Ovary (tissue), 9 donors: Measurements from ENCODE around the gene NDUFA8. TPM values are rescaled to one million over a fixed set of nuclear protein-coding genes. Genes with fewer than 3 reads are reported as not detected.

Source experiments
- DNase-seq, 5 donors: peaks; one replicate each; pipeline ENCODE4 v3.0.0-alpha.2; 2019 to 2020
- H3K27ac ChIP-seq, 2 donors: fragments of 200-600 bp; one replicate each; pipeline versions ENCODE4 v1.5.1 to v1.8.0; 2019 to 2022
- H3K27me3 ChIP-seq: fragments of 200-600 bp; one replicate; pipeline ENCODE4 v1.8.0; 2022
- H3K36me3 ChIP-seq: fragments of 200-600 bp; sonication (generic); one replicate; pipeline ENCODE4 v1.5.1; 2019
- H3K4me1 ChIP-seq: one replicate; pipeline ENCODE4 v1.8.1; 2013; ENCODE audit warnings: mild to moderate bottlenecking, moderate library complexity; ENCODE audit not compliant: insufficient read depth
- H3K4me3 ChIP-seq: fragments of 200-600 bp; sonication (generic); one replicate; pipeline ENCODE4 v1.5.1; 2017
- H3K9me3 ChIP-seq, 2 donors: fragments of 200-600 bp in 1 of 2; sonication (generic) in 1 of 2; one replicate each; pipeline versions ENCODE4 v1.5.1 to v1.8.1; 2013 to 2019; ENCODE audit warnings: mild to moderate bottlenecking in 1 of 2, moderate library complexity in 1 of 2
- EP300 ChIP-seq: sonication (generic); formaldehyde crosslinking; IDR thresholded peaks from one replicate; pipeline ENCODE4 v1.6.1; 2017; ENCODE audit warnings: antibody characterized with exemption
- POLR2A ChIP-seq: fragments of 450-650 bp; IDR thresholded peaks from one replicate; pipeline ENCODE4 v1.6.1; 2017; ENCODE audit warnings: antibody characterized with exemption, mild to moderate bottlenecking, moderate library complexity
- WGBS, 3 donors: extraction: QIAGEN DNeasy Blood & Tissue Kit in 1 of 3; methylation state at CpG; one replicate each; pipeline versions ENCODE4 v1.1.5 to v1.1.7; 2013 to 2017; 5-methylcytosine and 5-hydroxymethylcytosine counted together
- intact Hi-C, 4 donors: fragments of 100-400 bp; cut with DNase I; formaldehyde crosslinking; loops; one replicate each; pipeline versions ENCODE4 v1.11.0 to v1.15.1; 2022 to 2023
- polyA plus RNA-seq, 2 donors: library from polyadenylated mRNA; stranded (reverse); fragments of 200-250 nt in 1 of 2; fragments of 350-450 nt in 1 of 2; fragmentation: Illumina TruSeq in 1 of 2; extraction: RNeasy Lipid Tissue Mini Kit (QIAGEN cat#74804) in 1 of 2; gene quantifications; one replicate each; pipeline ENCODE4 v1.2.3, GENCODE V29; 2013 to 2014
- total RNA-seq, 7 donors: library from RNA; depleted of rRNA in 2 of 7; stranded (reverse); fragments of >200 nt in 2 of 7; fragmentation: NEBNext Ultra II Directional in 3 of 7; extraction: Animal tissue kit (Norgen Biotek cat#: 25700) in 3 of 7; gene quantifications; one replicate each; pipeline versions ENCODE4 v1.1.0 to v1.2.4, GENCODE V29; 2016 to 2023
- TF ChIP-seq, protein P1 (sequence below), 3 donors: fragments of 450-650 bp in 2 of 3; fragments of 200-600 bp in 1 of 3; IDR thresholded peaks; one replicate each; pipeline versions ENCODE4 v1.5.1 to v1.8.0; 2016 to 2022; ENCODE audit warnings: antibody characterized with exemption in 3 of 3, mild to moderate bottlenecking in 1 of 3
- donor health status: DM: no; HTN: no; CAD: no; lungs with moderate emphysema.
- donor health status: DM: no; HTN: no; CAD: no.
- donor health status: Bipolar disorder and iron deficiency.
- donor health status: DM: yes; HTN: yes; CAD: no.
- donor health status: DM: no; HTN: no; CAD: no.
- donor health status: DM: yes; HTN: yes; CAD: no.

Gene NDUFA8
- total and polyA plus RNA-seq, 9 donors, result 17.2 to 88.0 (median 32.6) TPM

- DNase-seq, result no peak
- H3K27ac ChIP-seq, result no peak overlapping the region
- TF ChIP-seq, protein P1, sequence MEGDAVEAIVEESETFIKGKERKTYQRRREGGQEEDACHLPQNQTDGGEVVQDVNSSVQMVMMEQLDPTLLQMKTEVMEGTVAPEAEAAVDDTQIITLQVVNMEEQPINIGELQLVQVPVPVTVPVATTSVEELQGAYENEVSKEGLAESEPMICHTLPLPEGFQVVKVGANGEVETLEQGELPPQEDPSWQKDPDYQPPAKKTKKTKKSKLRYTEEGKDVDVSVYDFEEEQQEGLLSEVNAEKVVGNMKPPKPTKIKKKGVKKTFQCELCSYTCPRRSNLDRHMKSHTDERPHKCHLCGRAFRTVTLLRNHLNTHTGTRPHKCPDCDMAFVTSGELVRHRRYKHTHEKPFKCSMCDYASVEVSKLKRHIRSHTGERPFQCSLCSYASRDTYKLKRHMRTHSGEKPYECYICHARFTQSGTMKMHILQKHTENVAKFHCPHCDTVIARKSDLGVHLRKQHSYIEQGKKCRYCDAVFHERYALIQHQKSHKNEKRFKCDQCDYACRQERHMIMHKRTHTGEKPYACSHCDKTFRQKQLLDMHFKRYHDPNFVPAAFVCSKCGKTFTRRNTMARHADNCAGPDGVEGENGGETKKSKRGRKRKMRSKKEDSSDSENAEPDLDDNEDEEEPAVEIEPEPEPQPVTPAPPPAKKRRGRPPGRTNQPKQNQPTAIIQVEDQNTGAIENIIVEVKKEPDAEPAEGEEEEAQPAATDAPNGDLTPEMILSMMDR (IDR thresholded peaks at IDR 0.05), result no peak
- no peak for TF ChIP-seq POLR2A
- TF ChIP-seq EP300, result no peak
- no peak overlapping the region for H3K4me3 ChIP-seq
- WGBS, 3 donors, result 76 to 95% (median 76%) methylated on average over 1 of the region's 1 CpG
- H3K36me3 ChIP-seq, result no peaks in the 10 kb centered on the region
- no peaks in the 10 kb centered on the region for H3K27me3 ChIP-seq
- H3K4me1 ChIP-seq, result no peaks in the 10 kb centered on the region
- H3K9me3 ChIP-seq, result no peaks in the 10 kb centered on the region
- intact Hi-C loops, result loop anchor here in 3 of 4 donors (2.0 to 10.0 kb wide), 4 partner anchors 227 to 681 kb away; partner anchors contain the start of gene OR1K1 (in 1 of the 3)
Measured at GRCh38 chr9:122124048-122124447, 35.5 kb downstream of the NDUFA8 start.

DNA sequence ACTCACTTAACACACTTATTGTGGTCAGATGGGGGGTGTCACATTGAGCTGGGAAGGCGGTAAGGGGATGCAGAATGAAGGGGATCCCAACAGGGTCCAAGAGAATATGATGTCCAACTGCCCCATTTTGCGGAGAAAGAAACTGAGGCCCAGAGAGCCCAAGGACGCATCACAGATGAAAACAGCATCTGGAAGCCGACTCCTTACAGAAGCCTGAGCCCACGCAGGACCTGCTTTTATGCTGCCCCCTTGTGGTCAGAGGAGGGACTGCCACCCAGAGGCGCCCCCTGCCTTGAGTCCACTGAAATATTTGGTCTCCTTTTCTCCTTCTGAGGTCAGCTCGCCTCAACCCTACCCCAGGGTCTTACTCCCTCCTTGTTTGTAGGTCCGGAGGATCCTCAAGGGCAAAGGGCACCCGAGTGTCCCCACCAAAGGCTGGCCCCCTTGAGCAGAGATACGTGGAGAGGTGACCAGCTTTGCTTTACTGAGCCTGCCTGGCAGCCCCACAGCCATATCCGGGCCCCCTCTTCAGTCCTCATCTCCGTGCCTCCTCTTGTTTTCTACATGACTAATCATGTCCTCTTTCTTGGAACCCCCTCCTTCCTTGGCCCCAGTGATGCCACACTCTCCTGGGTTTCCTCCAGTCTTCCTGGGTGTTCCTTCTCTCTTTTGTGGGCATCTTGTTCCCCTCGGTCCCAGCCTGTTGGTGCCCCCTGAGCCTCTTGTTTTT is 36.5 kb downstream of the NDUFA8 start:
- Histone ChIP-seq H3K27ac (no peak overlapping the region), H3K4me3 (no peak overlapping the region), H3K36me3 (no peaks in the 10 kb centered on the region), H3K27me3 (no peaks in the 10 kb centered on the region), H3K4me1 (no peaks in the 10 kb centered on the region), H3K9me3 (no peaks in the 10 kb centered on the region)
- WGBS, 3 donors, result 23 to 30% (median 25%) methylated on average over 13 of the region's 13 CpGs
- intact Hi-C loops, result loop anchor here (2.0 to 10.0 kb wide), 4 partner anchors 228 to 682 kb away; partner anchors contain the start of gene OR1K1 (in 1 of the 4)
- peak; percentile 35 to 79 (median 69) for DNase-seq
- no peak for TF ChIP-seq EP300
- TF ChIP-seq, protein P1 (IDR thresholded peaks at IDR 0.05), result peak; percentile 62 to 75 (median 64)

- no peak overlapping the region for H3K4me3 ChIP-seq
- no peaks in the 10 kb centered on the region for H3K36me3 ChIP-seq
- 49 to 72% (median 52%) methylated on average over 5 to 6 of the region's 6 CpGs for WGBS, 3 donors
- TF ChIP-seq EP300, result no peak
- TF ChIP-seq POLR2A, result no peak
- DNase-seq, result no peak
- H3K27ac ChIP-seq, result no peak overlapping the region
- H3K4me1 ChIP-seq, result no peaks in the 10 kb centered on the region
- H3K27me3 ChIP-seq, result no peaks in the 10 kb centered on the region
- intact Hi-C loops, result loop anchor here (2.0 to 10.0 kb wide), 4 partner anchors 228 to 682 kb away; partner anchors contain the start of gene OR1K1 (in 1 of the 4)
- no peaks in the 10 kb centered on the region for H3K9me3 ChIP-seq
Measured at GRCh38 chr9:122122468-122122867, 37.1 kb downstream of the NDUFA8 start.

DNA sequence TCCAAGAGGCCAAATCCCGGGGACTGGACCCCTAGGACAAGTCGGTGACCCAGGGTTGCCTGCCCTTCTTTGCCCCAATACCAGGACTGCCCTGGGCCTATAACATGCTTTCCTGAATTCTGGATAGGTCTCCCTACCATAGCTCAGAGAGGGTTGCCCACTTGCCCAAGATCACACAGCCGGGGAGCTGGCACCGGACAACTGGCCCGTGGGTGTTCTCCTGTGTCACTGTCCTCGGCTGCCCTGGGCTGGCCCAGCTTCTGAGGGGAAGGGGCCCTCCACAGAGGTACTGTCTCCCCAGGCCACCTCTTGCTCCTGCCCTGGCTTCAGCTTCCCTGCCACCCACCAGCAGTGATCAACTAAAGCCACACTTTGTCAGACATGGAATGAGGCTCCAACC is 37.6 kb downstream of the NDUFA8 start:
- no peak for TF ChIP-seq POLR2A
- TF ChIP-seq EP300, result no peak
- TF ChIP-seq, protein P1 (IDR thresholded peaks at IDR 0.05), result no peak
- no peak overlapping the region for H3K27ac ChIP-seq
- H3K36me3 ChIP-seq, result no peaks in the 10 kb centered on the region
- H3K4me1 ChIP-seq, result no peaks in the 10 kb centered on the region
- H3K27me3 ChIP-seq, result no peaks in the 10 kb centered on the region
- no peak overlapping the region for H3K4me3 ChIP-seq
- 91 to 94% (median 93%) methylated on average over 6 of the region's 6 CpGs for WGBS, 3 donors
- intact Hi-C loops, result loop anchor here (2.0 to 10.0 kb wide), 4 partner anchors 229 to 683 kb away; partner anchors contain the start of gene OR1K1 (in 1 of the 4)
- DNase-seq, result no peak
- H3K9me3 ChIP-seq, result no peaks in the 10 kb centered on the region

DNA sequence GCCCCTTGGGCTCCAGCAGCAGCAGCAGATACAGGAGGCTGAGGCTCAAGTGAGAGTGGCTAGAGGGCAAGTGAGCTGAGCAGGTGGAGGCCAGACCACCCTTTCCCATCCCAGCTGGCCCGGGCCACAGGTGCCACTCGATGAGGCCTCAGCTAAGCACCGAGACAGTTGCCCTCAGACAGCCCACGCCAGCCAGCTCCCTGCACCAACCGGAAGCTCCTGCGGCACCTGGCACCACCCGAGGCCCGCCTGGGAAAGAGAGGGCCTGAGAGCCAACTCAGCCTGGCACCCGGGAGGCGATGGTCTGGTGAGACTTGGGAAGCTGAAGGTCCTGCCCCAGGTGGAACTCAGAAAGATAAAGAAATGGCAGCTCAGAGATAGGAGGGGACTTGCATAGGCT is 38.2 kb downstream of the NDUFA8 start:
- Histone ChIP-seq H3K4me3 (no peak overlapping the region), H3K4me1 (no peaks in the 10 kb centered on the region), H3K27ac (no peak overlapping the region), H3K9me3 (no peaks in the 10 kb centered on the region), H3K27me3 (no peaks in the 10 kb centered on the region), H3K36me3 (no peaks in the 10 kb centered on the region)
- 83 to 89% (median 88%) methylated on average over 10 of the region's 10 CpGs for WGBS, 3 donors
- TF ChIP-seq EP300 (no peak), POLR2A (no peak)
- TF ChIP-seq, protein P1 (IDR thresholded peaks at IDR 0.05), result no peak
- no peak for DNase-seq
- intact Hi-C loops, result loop anchor here in 3 of 4 donors (10.0 kb wide), 3 partner anchors 333 to 683 kb away; partner anchors contain the start of gene OR1K1 (in 1 of the 3)
